Brain microvascular endothelial cell (primary cell): ENCODE measurements around the gene CNOT8.
"Not testable (repeated sequence)": the region's sequence is repeated elsewhere in the genome, so short reads cannot be mapped to it uniquely, and the experiment has no call there.

Experiments
- DNase-seq: peaks from one replicate; pipeline ENCODE4 v3.0.0-alpha.2; 2020
- H3K27ac ChIP-seq: fragments of 250-450 bp; sonication (Bioruptor Pico); 2 replicates; pipeline ENCODE4 v1.5.1; 2020; ENCODE audit warnings: mild to moderate bottlenecking, moderate library complexity
- H3K27me3 ChIP-seq: fragments of 250-450 bp; sonication (Bioruptor Pico); replicated peaks from 2 replicates; pipeline ENCODE4 v1.5.1; 2020; ENCODE audit warnings: mild to moderate bottlenecking
- H3K36me3 ChIP-seq: fragments of 250-450 bp; sonication (Bioruptor Pico); replicated peaks from 2 replicates; pipeline ENCODE4 v1.5.1; 2020; ENCODE audit warnings: mild to moderate bottlenecking
- H3K4me3 ChIP-seq: 2 replicates; pipeline ENCODE4 v1.5.1; 2011; ENCODE audit warnings: low read depth, mild to moderate bottlenecking, control low read depth, low read length, moderate library complexity
- CTCF ChIP-seq: IDR thresholded peaks from 2 replicates; pipeline ENCODE4 v1.5.1; 2011; ENCODE audit warnings: low read depth, mild to moderate bottlenecking, moderate library complexity, low read length, control low read depth, inconsistent platforms; ENCODE audit errors: missing control alignments
- in situ Hi-C: cut with HindIII; loops from 2 replicates; pipeline ENCODE4 v1.10.0; 2017; ENCODE audit warnings: low sequenced_read_pairs, low pct_ligation_motif_present

Gene CNOT8

GRCh38 chr5:154829589-154830218 is 28.7 kb upstream of the CNOT8 start:
- DNase-seq: no peak
- in situ Hi-C loops: no loop called here
- TF ChIP-seq CTCF: no peak
- Histone ChIP-seq H3K27me3 (no peaks in the 10 kb centered on the region), H3K36me3 (no peaks in the 10 kb centered on the region), H3K27ac (no peak overlapping the region), H3K4me3 (no peak overlapping the region)

GRCh38 chr5:154830219-154830595 is 28.2 kb upstream of the CNOT8 start:
- H3K36me3 ChIP-seq: no peaks in the 10 kb centered on the region
- H3K27ac ChIP-seq: no peak overlapping the region
- in situ Hi-C loops: no loop called here
- TF ChIP-seq CTCF: no peak
- H3K27me3 ChIP-seq: no peaks in the 10 kb centered on the region
- no peak overlapping the region for H3K4me3 ChIP-seq
- no peak for DNase-seq

GRCh38 chr5:154830596-154830995 is 27.8 kb upstream of the CNOT8 start:
- Histone ChIP-seq H3K27me3 (no peaks in the 10 kb centered on the region), H3K27ac (no peak overlapping the region), H3K36me3 (no peaks in the 10 kb centered on the region), H3K4me3 (no peak overlapping the region)
- in situ Hi-C loops: no loop called here
- TF ChIP-seq CTCF: no peak
- DNase-seq: no peak

- Histone ChIP-seq H3K4me3 (no peak overlapping the region), H3K27ac (no peak overlapping the region), H3K27me3 (no peaks in the 10 kb centered on the region), H3K36me3 (no peaks in the 10 kb centered on the region)
- no peak for TF ChIP-seq CTCF
- in situ Hi-C loops: no loop called here
- no peak for DNase-seq
These were observed 27.0 kb upstream of the CNOT8 start for GRCh38 chr5:154831451-154831850.

- H3K4me3 ChIP-seq, DNase-seq, H3K36me3 ChIP-seq, in situ Hi-C loops, H3K27me3 ChIP-seq, H3K27ac ChIP-seq: not testable (repeated sequence)
These were observed 25.6 kb upstream of the CNOT8 start for GRCh38 chr5:154832804-154833203.

- Histone ChIP-seq H3K36me3 (no peaks in the 10 kb centered on the region), H3K27ac (no peak overlapping the region)
- in situ Hi-C loops: no loop called here
These were observed 24.4 kb upstream of the CNOT8 start for GRCh38 chr5:154834053-154834452.

GRCh38 chr5:154835701-154836052 is 22.8 kb upstream of the CNOT8 start:
- in situ Hi-C loops, H3K27me3 ChIP-seq, H3K27ac ChIP-seq, H3K36me3 ChIP-seq, DNase-seq, H3K4me3 ChIP-seq: not testable (repeated sequence)

More at GRCh38 chr5:154834053-154834452, 24.4 kb upstream of the CNOT8 start:
- TF ChIP-seq CTCF: no peak
- DNase-seq: no peak
- no peaks in the 10 kb centered on the region for H3K27me3 ChIP-seq
- H3K4me3 ChIP-seq: no peak overlapping the region
